ENCODE results near the gene PHACTR1.

DNA sequence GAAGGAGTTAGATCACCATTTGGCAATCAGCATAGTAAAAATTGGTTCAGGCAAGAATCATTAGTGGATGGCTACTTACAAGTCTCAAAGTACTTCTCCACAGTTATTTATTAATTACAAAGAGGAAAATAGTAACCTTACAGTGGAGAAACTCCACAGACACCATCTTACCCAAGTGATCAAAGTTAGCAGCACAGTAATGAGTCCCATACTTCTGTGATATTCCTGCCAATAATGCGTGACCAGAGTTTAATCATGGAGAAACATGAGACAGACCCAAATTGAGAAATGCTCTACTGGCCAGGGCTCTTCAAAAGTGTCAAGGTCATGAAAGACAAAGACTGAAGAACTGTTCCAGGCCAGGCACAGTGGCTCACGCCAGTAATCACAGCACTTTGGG, 602.3 kb downstream of the PHACTR1 start:
- TF ChIP-seq EP300 (IDR thresholded peaks at IDR 0.05) (no peak), POLR2AphosphoS5 (IDR thresholded peaks at IDR 0.05) (no peak)
- TF ChIP-seq, protein P1, sequence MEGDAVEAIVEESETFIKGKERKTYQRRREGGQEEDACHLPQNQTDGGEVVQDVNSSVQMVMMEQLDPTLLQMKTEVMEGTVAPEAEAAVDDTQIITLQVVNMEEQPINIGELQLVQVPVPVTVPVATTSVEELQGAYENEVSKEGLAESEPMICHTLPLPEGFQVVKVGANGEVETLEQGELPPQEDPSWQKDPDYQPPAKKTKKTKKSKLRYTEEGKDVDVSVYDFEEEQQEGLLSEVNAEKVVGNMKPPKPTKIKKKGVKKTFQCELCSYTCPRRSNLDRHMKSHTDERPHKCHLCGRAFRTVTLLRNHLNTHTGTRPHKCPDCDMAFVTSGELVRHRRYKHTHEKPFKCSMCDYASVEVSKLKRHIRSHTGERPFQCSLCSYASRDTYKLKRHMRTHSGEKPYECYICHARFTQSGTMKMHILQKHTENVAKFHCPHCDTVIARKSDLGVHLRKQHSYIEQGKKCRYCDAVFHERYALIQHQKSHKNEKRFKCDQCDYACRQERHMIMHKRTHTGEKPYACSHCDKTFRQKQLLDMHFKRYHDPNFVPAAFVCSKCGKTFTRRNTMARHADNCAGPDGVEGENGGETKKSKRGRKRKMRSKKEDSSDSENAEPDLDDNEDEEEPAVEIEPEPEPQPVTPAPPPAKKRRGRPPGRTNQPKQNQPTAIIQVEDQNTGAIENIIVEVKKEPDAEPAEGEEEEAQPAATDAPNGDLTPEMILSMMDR (IDR thresholded peaks at IDR 0.05): no peak
